ENCODE measurements around the gene USH1G.

The USH1G gene

GRCh38 chr17:74962622-74963394 is 39.8 kb upstream of the USH1G start:
- no peaks in the 10 kb centered on the region for H3K9me3 ChIP-seq (replicated peaks; ENCODE audit: insufficient read depth, low read length)
- no peaks in the 10 kb centered on the region for H3K9me2 ChIP-seq (replicated peaks; ENCODE audit: insufficient read depth, low read length)
- H3K4me3 ChIP-seq (ENCODE audit: low read length), result no peak overlapping the region
- no peak for TF ChIP-seq EZH2phosphoT487 (IDR thresholded peaks at IDR 0.05; ENCODE audit: low read length)
- TF ChIP-seq CTCF (IDR thresholded peaks at IDR 0.05; ENCODE audit: low read length), result no peak
- no peak for TF ChIP-seq EZH2 (optimal IDR thresholded peaks at IDR 0.05; ENCODE audit: low read depth, low read length)
- peaks cover 14% of the 10 kb centered on the region for H3K27me3 ChIP-seq (replicated peaks; ENCODE audit: insufficient read depth, low read length)
- peaks cover 4% of the 10 kb centered on the region for H3K4me1 ChIP-seq (ENCODE audit: low read length)
- H3K79me2 ChIP-seq (ENCODE audit: low read length), result no peaks in the 10 kb centered on the region
- H3F3A ChIP-seq (ENCODE audit: insufficient read depth, low read length), result no peaks in the 10 kb centered on the region
- no peak for DNase-seq
- H4K20me1 ChIP-seq (ENCODE audit: insufficient read depth, low read length), result no peaks in the 10 kb centered on the region
- H3K9ac ChIP-seq (ENCODE audit: low read length), result no peak overlapping the region
- no peak overlapping the region for H3K27ac ChIP-seq (ENCODE audit: low read length)
- H3K36me3 ChIP-seq (replicated peaks; ENCODE audit: insufficient read depth, low read length), result no peaks in the 10 kb centered on the region
- no peak overlapping the region for H2AFZ ChIP-seq (ENCODE audit: low read length)
- H3K4me2 ChIP-seq (ENCODE audit: low read depth, low read length), result no peak overlapping the region

GRCh38 chr17:74961657-74962350 is 38.7 kb upstream of the USH1G start:
- Histone ChIP-seq H2AFZ (ENCODE audit: low read length) (no peak overlapping the region), H4K20me1 (ENCODE audit: insufficient read depth, low read length) (no peaks in the 10 kb centered on the region), H3K36me3 (replicated peaks; ENCODE audit: insufficient read depth, low read length) (no peaks in the 10 kb centered on the region), H3K9me2 (replicated peaks; ENCODE audit: insufficient read depth, low read length) (no peaks in the 10 kb centered on the region), H3K9ac (ENCODE audit: low read length) (no peak overlapping the region), H3K9me3 (replicated peaks; ENCODE audit: insufficient read depth, low read length) (no peaks in the 10 kb centered on the region), H3K27me3 (replicated peaks; ENCODE audit: insufficient read depth, low read length) (peaks cover 15% of the 10 kb centered on the region), H3F3A (ENCODE audit: insufficient read depth, low read length) (no peaks in the 10 kb centered on the region), H3K4me3 (ENCODE audit: low read length) (no peak overlapping the region), H3K4me2 (ENCODE audit: low read depth, low read length) (peak overlapping the region; percentile 23; the same call in 1 of the 2 replicates), H3K4me1 (ENCODE audit: low read length) (peaks cover 4% of the 10 kb centered on the region), H3K27ac (ENCODE audit: low read length) (no peak overlapping the region), H3K79me2 (ENCODE audit: low read length) (no peaks in the 10 kb centered on the region)
- DNase-seq, result peak; percentile 72
- TF ChIP-seq CTCF (IDR thresholded peaks at IDR 0.05; ENCODE audit: low read length) (peak; percentile 75), EZH2 (optimal IDR thresholded peaks at IDR 0.05; ENCODE audit: low read depth, low read length) (no peak), EZH2phosphoT487 (IDR thresholded peaks at IDR 0.05; ENCODE audit: low read length) (no peak)

GRCh38 chr17:74960570-74961342 is 37.7 kb upstream of the USH1G start:
- H4K20me1 ChIP-seq (ENCODE audit: insufficient read depth, low read length), result no peaks in the 10 kb centered on the region
- peaks cover 4% of the 10 kb centered on the region for H3K4me1 ChIP-seq (ENCODE audit: low read length)
- peak overlapping the region; percentile 57; the same call in 1 of the 2 replicates for H3K4me2 ChIP-seq (ENCODE audit: low read depth, low read length)
- H2AFZ ChIP-seq (ENCODE audit: low read length), result peak overlapping the region; percentile 61; the same call in 1 of the 2 replicates
- H3K9me2 ChIP-seq (replicated peaks; ENCODE audit: insufficient read depth, low read length), result no peaks in the 10 kb centered on the region
- TF ChIP-seq EZH2 (optimal IDR thresholded peaks at IDR 0.05; ENCODE audit: low read depth, low read length), result no peak
- TF ChIP-seq CTCF (IDR thresholded peaks at IDR 0.05; ENCODE audit: low read length), result peak; percentile 80
- peaks cover 26% of the 10 kb centered on the region for H3K27me3 ChIP-seq (replicated peaks; ENCODE audit: insufficient read depth, low read length)
- H3K79me2 ChIP-seq (ENCODE audit: low read length), result no peaks in the 10 kb centered on the region
- H3K9ac ChIP-seq (ENCODE audit: low read length), result no peak overlapping the region
- peak; percentile 77 for DNase-seq
- no peaks in the 10 kb centered on the region for H3K9me3 ChIP-seq (replicated peaks; ENCODE audit: insufficient read depth, low read length)
- no peaks in the 10 kb centered on the region for H3F3A ChIP-seq (ENCODE audit: insufficient read depth, low read length)
- H3K4me3 ChIP-seq (ENCODE audit: low read length), result no peak overlapping the region
- no peak overlapping the region for H3K27ac ChIP-seq (ENCODE audit: low read length)
- no peaks in the 10 kb centered on the region for H3K36me3 ChIP-seq (replicated peaks; ENCODE audit: insufficient read depth, low read length)

Data from MM.1S (cell line).